HG02870 (cell line): ENCODE measurements around the gene PHF21B.

Experiments
- ATAC-seq: cut with Tn5 transposase; IDR thresholded peaks from one replicate; pipeline ENCODE4 v1.9.1; 2021; ENCODE audit warnings: mild to moderate bottlenecking, moderate library complexity; ENCODE audit not compliant: unreplicated experiment

The PHF21B gene

DNA sequence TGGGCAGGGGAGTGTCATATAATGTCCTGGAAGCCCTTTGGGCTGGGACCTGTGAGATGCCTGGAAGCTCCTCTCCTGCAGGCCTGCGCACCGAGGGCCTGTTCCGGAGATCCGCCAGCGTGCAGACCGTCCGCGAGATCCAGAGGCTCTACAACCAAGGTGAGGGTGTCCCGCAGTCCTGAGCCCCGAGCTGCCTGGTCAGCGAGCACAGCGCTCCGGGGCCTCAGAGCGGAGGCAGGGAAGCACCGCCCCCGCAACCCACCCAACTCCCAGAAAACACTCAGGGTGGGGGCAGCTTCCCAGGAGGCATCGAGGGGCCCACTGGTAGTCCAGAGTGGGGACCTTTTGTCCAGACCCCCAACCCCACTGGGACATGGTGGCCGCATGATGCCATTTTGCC is 161.9 kb downstream of the PHF21B start:
- no peak for ATAC-seq

DNA sequence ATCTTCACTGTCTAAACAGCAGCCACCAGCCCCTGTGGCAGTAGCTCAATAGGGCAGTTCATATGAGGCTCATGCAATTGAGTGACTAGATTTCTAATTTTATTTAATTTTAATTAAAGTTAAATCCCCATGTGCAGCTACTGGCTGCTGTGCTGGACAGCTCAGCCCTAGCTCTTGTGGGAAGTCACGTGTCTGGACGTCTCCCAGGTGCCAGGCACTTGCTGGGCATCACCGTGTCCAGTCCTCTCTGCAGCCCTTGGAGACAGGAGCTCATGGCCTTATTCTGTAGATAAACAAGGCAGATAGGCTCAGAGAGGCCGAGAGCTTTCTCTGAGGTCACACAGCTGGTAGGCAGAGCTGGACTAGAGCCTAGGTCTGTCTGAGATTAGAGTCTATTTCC is 162.4 kb downstream of the PHF21B start:
- no peak for ATAC-seq

DNA sequence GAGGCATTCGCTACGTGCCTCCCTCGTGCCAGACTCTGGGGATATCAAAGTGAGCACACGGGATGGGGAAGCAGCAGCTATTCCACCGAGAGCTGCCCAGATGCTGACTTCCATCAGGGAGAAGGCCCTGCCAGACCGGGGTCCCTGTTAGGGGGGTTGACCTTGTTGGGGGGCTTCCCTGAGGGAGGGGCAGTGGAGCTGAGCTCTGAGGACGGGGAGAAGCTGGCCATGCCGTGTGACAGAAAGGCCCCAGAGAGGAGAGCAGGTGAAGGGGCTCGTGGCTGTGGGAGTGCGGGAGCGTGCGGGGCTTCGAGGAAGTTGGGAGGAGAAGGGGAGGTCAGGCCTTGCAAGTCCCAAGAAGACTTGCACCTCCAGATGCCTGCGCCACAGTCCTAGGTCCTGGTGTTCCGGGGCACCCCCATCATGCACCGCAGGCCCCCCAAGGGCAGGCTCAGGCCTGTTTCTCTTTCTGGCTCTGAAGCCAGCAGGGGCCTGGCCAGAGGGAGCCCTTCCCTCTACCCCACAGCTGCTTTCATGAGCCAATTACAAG is 163.0 kb downstream of the PHF21B start:
- no peak for ATAC-seq

DNA sequence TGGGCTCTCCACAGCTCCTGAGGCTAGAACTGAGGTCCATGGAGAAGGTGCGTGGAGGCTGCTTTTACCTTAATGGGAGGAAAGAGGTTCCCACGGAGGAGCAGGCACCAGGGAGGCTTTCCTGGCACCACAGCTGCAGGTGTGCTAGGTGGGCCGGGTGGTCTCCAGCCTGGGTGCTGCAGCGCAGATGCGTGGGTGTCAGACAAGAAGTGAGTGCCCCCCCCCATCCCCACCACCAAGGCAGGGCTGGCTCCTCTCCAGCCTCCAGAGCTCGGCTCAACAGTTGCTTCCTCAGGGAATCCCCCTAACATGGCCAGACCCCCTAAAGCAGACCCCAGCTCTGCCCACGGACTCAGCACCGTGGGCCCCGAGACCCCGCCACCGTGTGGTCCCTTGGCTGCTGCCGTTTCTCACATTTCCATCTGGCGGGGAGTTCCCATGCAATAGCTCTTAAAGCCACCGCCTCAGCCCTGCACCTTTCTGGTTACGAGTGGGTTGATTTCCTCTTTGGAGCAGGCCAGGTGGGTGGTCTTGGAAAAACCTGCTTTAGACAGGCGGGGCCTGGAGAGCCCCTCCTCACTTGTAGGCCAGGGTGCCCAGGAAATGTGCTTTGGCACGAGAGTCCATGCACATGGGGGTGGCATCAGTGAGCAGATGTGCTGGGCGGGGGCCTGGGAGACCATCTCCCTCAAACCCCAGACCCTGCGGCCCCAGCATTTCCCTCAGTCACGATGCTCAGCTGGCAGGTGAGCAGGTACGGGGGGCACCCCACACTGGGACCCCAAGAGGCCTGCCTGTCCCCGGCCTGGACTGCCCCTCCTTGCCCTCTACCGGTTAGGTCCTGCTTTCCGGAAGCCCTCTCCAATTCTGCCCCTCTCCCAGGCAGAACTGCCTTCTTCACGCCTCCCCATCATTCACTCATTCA is 163.7 kb downstream of the PHF21B start:
- ATAC-seq, result no peak

DNA sequence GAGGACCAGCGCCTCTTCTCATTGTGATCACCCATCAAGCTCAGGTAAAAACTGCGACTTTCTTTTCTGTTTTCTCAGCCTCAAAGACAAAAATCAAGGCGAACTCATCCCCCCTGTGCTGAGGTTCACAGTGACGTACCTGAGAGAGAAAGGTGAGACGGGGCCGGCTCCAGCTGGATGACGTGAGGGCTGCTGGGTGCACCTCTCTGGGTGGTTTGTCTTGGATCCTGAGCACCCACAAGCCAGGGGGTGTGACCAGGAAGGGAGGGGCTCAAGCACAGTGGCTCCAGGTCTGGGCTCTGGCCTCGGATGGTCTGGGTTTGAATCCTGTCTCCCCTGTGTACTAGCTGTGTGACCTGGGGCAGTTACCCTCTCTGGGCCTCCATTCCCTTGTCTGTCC is 164.6 kb downstream of the PHF21B start:
- no peak for ATAC-seq

DNA sequence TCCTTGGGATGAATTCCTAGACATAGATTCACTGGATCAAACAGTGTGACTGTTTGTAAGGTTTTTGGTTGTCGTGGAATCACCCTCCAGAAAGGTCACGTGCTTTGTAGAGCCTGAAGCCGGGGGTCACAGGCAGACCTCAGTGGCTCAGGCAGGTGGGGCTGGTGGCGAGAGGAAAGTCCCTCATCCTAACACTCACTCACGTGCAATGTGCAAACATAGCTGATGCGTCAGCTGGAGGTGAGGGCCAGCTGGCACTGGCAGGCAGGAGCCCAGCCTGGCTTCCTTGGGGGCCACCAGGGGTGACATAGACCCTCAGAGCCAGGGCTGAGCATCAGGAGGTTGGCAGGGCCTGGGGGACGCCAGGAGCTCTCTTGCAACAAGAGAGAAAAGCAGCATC is 167.4 kb downstream of the PHF21B start:
- no peak for ATAC-seq

DNA sequence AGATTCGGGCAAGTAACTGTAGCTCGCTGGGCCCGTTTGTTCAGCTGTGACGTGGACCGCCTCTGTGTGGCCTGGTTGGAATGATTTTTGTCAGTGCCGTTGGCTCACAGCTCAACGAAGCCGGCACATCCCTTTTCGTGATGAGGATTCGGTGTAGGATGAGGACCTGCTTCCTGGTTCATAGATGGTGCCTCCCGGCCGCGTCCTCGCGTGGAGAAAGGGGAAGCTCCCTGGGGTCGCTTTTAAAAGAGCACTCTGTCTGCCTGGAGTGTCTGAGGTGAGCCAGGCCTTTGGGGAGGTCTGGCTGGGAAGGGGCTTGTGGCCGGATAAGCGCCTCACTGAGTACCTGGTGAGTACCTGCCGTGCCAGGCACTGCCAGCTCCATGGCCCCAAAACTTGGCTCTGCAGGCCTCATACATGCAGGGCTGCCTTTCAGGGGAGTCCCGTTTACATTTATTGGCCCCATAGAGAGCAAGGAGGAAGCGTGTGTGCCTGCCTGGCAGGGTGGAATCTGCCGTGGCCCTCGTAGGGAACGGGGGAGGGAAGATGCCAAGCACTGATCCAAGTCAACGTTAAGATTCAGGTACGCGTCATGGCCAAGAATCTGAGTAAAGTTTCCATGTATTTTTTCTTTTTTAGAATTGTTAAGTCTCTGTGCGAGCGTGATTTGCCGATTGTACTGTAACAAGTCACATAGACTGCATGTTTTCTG is 169.0 kb downstream of the PHF21B start:
- ATAC-seq, result no peak

DNA sequence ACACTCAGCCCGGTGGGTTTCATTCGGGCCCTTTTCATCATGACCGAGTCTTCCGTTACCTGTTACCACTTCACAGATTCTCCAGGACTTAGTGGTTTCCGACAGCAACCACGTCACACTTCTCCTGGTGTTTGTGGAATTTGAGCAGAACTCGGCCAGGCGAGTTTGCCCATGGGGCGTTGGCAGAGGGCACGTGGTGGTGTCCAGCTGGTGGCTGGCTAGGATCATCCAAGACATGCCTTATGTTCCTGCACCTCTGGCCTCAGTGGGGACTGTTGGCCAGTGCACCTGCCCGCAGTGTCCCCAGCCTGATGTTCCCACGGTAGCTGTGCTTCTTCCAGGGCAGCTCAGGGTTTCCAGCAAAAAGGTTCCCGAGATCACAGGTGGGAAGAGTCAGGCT is 170.1 kb downstream of the PHF21B start:
- no peak for ATAC-seq

DNA sequence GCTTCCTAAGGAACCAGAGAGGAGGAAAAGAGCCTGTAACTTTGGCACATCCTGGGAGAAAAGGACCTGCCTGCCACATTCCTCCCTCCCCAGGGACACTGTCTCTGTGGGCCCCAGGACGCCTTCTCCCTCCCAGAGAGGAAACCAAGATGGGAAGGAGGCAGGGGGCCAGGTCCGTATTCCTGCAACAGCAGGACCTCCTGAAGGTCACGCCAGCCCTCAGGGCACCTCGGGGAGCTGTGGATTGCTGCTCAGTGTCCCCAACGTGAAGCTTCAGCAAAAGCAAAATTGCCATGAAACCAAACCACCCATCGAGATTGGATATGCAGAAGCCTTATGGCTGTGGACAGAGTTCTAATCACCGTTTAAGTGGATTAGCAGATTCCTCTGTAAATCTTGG is 170.7 kb downstream of the PHF21B start:
- ATAC-seq, result no peak

DNA sequence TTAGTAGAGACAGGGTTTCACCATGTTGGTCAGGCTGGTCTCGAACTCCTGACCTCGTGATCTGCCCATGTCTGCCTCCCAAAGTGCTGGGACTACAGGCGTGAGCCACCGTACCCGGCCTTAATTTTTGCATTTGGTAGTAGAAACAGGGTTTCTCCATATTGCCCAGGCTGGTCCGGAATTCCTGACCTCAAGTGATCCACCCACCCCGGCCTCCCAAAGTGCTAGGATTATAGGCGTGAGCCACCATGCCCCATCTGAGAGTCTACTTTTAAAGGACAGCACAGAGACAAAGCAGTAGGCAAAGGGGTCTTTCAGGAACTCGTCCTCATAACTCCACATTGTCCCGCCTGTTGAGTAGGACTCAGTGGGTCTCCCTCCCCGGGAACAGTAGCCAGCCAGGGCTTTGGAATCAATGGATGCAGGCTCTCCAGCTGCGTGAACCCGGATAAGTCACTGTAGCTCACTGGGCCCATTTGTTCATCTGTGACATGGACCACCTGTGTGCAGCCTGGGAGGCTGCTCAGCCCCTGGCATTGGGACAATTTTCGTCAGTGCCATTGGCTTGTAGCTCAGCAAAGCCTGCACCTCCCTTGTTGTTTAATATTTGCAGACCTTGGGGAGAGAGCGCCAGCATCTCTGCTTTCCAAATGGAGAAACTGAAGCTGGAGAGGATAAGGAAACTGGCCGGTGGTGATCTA is 171.3 kb downstream of the PHF21B start:
- no peak for ATAC-seq

DNA sequence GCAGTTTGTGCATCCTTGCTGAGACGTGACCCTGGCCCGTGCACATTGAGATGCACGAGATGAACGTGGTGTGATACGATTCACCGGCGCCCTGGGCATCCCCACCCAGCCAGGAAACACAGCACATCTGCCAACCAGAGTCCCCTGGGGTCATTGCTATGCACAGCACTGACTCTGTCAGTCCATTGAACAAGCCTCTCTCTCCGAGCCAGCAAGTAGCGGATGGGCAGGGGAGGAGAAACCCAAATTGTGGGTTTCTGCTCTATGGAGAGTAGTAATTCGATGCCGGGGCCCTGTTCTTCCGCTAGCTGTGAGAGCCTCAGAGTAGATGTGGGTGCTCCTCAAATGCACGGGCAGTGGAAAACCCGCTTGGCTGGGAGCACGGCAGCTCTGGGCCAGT is 172.3 kb downstream of the PHF21B start:
- ATAC-seq, result no peak

DNA sequence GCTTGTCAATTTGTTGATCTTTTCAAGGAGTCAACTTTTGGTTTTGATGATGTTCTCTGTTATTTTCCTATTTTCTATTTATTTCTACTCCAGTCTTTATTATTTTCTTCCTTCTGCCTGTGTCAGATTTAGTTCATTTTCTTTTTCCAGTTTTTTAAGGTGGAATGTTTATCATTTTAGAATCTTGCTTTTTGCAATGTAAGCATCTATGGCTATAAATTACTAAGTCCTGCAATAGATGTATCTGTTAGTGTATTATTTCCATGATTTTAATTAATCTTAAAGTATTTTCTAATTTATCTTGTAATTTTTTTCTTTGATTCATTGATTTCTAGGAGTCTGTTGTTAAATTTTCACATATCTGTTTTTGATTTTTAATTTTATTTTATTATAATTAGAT is 175.7 kb downstream of the PHF21B start:
- no peak for ATAC-seq

DNA sequence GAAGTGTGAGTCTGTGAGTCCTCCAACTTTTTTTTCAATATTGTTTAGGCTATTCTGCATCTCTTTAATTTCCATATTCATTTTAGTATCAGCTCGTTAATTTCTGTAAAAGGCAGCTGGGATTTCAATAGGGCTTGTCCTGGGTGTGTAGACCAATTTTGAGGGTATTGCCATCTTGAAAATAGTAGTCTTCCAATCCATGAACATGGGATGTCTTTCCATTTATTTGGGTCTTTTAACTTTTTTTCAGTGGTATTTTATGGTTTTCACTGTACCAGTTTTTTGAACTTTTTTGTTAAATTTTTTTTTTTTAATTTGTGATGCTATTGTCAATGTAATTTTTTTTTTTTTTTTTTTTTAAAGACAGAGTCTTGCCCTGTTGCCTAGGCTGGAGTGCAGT is 177.9 kb downstream of the PHF21B start:
- ATAC-seq, result no peak
